Epidermal melanocyte (primary cell): Measurements from ENCODE around the gene SLC6A17.
A peak's percentile ranks its signal among the peaks of the same experiment; 100 is the strongest.

Experiments
- DNase-seq: peaks from one replicate; pipeline ENCODE4 v3.0.0; 2011; ENCODE audit warnings: low spot score; ENCODE audit not compliant: insufficient read length

The SLC6A17 gene

GRCh38 chr1:110201157-110201825 is 51.0 kb downstream of the SLC6A17 start:
- no peak for DNase-seq

- DNase-seq, result peak; percentile 69
These were observed 52.8 kb downstream of the SLC6A17 start for GRCh38 chr1:110203021-110203661.

GRCh38 chr1:110205156-110205555 is 54.9 kb downstream of the SLC6A17 start:
- DNase-seq, result no peak

- DNase-seq, result no peak
These were observed 55.4 kb downstream of the SLC6A17 start for GRCh38 chr1:110205591-110206155.

- DNase-seq, result no peak
These were observed 56.1 kb downstream of the SLC6A17 start for GRCh38 chr1:110206261-110206920.

GRCh38 chr1:110207831-110208230 is 57.5 kb downstream of the SLC6A17 start:
- DNase-seq, result peak; percentile 71

- DNase-seq, result no peak
These were observed 58.8 kb downstream of the SLC6A17 start for GRCh38 chr1:110208916-110209645.

GRCh38 chr1:110209715-110210603 is 59.7 kb downstream of the SLC6A17 start, which contains the start of gene KCNC4:
KCNC4 (plus strand) TSS chr1:110210314; CDS start chr1:110211500, 1,186 bp downstream.
- peak; percentile 61 for DNase-seq

GRCh38 chr1:110210604-110211495 is 60.6 kb downstream of the SLC6A17 start:
- DNase-seq, result no peak

- no peak for DNase-seq
These were observed 61.3 kb downstream of the SLC6A17 start for GRCh38 chr1:110211496-110212168.

GRCh38 chr1:110212169-110213142 is 62.2 kb downstream of the SLC6A17 start:
- DNase-seq, result no peak

- DNase-seq, result no peak
These were observed 62.8 kb downstream of the SLC6A17 start for GRCh38 chr1:110213143-110213540.

GRCh38 chr1:110214454-110215404 is 64.4 kb downstream of the SLC6A17 start:
- no peak for DNase-seq

- DNase-seq, result no peak
These were observed 65.6 kb downstream of the SLC6A17 start for GRCh38 chr1:110215621-110216515.

GRCh38 chr1:110216844-110217444 is 66.7 kb downstream of the SLC6A17 start:
- no peak for DNase-seq
